HEK293 (cell line): Measurements from ENCODE around the gene HAO1.

ENCODE experiments used
- ATF2 ChIP-seq: fragments of 450-650 bp; formaldehyde crosslinking; IDR thresholded peaks from 2 replicates; pipeline ENCODE4 v1.5.1; 2016; ENCODE audit warnings: missing biosample characterization, missing genetic modification characterization, low read depth
- BCL6B ChIP-seq: fragments of 450-650 bp; formaldehyde crosslinking; IDR thresholded peaks from 2 replicates; pipeline ENCODE4 v1.5.1; 2017; ENCODE audit warnings: missing biosample characterization, missing genetic modification characterization
- CTCF ChIP-seq: fragments of 450-650 bp; formaldehyde crosslinking; IDR thresholded peaks from 2 replicates; pipeline ENCODE4 v1.5.1; 2016; ENCODE audit warnings: missing biosample characterization, missing genetic modification characterization
- KLF8 ChIP-seq: fragments of 450-650 bp; formaldehyde crosslinking; IDR thresholded peaks from 2 replicates; pipeline ENCODE4 v1.5.1; 2016; ENCODE audit warnings: missing biosample characterization, missing genetic modification characterization
- MZF1 ChIP-seq: fragments of 450-650 bp; formaldehyde crosslinking; IDR thresholded peaks from 2 replicates; pipeline ENCODE4 v1.5.1; 2017; ENCODE audit warnings: missing biosample characterization, missing genetic modification characterization, borderline replicate concordance
- ZNF184 ChIP-seq: fragments of 450-650 bp; IDR thresholded peaks from 2 replicates; pipeline ENCODE4 v1.5.1; 2018; ENCODE audit warnings: missing biosample characterization, mild to moderate bottlenecking, missing genetic modification characterization
- ZNF19 ChIP-seq: fragments of 450-650 bp; formaldehyde crosslinking; IDR thresholded peaks from 2 replicates; pipeline ENCODE4; 2016; ENCODE audit warnings: missing biosample characterization, missing genetic modification characterization, low read depth
- ZNF341 ChIP-seq: fragments of 450-650 bp; formaldehyde crosslinking; IDR thresholded peaks from 2 replicates; pipeline ENCODE4; 2016; ENCODE audit warnings: low read depth, missing biosample characterization, missing genetic modification characterization
- ZNF433 ChIP-seq: fragments of 450-650 bp; formaldehyde crosslinking; IDR thresholded peaks from 2 replicates; pipeline ENCODE4 v1.5.1; 2016; ENCODE audit warnings: missing biosample characterization, missing genetic modification characterization, low read depth
- ZNF596 ChIP-seq: fragments of 450-650 bp; IDR thresholded peaks from 2 replicates; pipeline ENCODE4 v1.5.0; 2018; ENCODE audit warnings: missing biosample characterization, mild to moderate bottlenecking, missing genetic modification characterization, moderate library complexity
- ZNF704 ChIP-seq: fragments of 450-650 bp; formaldehyde crosslinking; IDR thresholded peaks from 2 replicates; pipeline ENCODE4 v1.5.1; 2016; ENCODE audit warnings: missing biosample characterization, missing genetic modification characterization
- ZNF830 ChIP-seq: fragments of 450-650 bp; IDR thresholded peaks from 2 replicates; pipeline ENCODE4 v1.5.0; 2018; ENCODE audit warnings: missing biosample characterization, missing genetic modification characterization, low read depth, mild to moderate bottlenecking, moderate library complexity
- ZSCAN5A ChIP-seq: fragments of 450-650 bp; formaldehyde crosslinking; IDR thresholded peaks from 2 replicates; pipeline ENCODE4 v1.5.1; 2016; ENCODE audit warnings: missing biosample characterization, missing genetic modification characterization

GRCh38 chr20:7959484-7959883, 19.2 kb upstream of the HAO1 start:
- TF ChIP-seq ZNF19 (tag by site-specific recombination) = no peak
- no peak for TF ChIP-seq CTCF
- no peak for TF ChIP-seq ZNF433 (tag by site-specific recombination)
- TF ChIP-seq ZNF830 (tag by site-specific recombination) = no peak
- TF ChIP-seq ATF2 = no peak
- no peak for TF ChIP-seq MZF1
- no peak for TF ChIP-seq ZNF184
- no peak for TF ChIP-seq ZNF596
- TF ChIP-seq ZNF704 (tag by site-specific recombination) = no peak
- no peak for TF ChIP-seq KLF8 (tag by site-specific recombination)
- TF ChIP-seq BCL6B (tag by site-specific recombination) = no peak
- TF ChIP-seq ZSCAN5A (tag by site-specific recombination) = no peak
- TF ChIP-seq ZNF341 = no peak
